ENCODE results near the gene YPEL3.
A peak's percentile ranks its signal among the peaks of the same experiment; 100 is the strongest.
"Not testable (repeated sequence)": the region's sequence is repeated elsewhere in the genome, so short reads cannot be mapped to it uniquely, and the experiment has no call there.

The YPEL3 gene

DNA sequence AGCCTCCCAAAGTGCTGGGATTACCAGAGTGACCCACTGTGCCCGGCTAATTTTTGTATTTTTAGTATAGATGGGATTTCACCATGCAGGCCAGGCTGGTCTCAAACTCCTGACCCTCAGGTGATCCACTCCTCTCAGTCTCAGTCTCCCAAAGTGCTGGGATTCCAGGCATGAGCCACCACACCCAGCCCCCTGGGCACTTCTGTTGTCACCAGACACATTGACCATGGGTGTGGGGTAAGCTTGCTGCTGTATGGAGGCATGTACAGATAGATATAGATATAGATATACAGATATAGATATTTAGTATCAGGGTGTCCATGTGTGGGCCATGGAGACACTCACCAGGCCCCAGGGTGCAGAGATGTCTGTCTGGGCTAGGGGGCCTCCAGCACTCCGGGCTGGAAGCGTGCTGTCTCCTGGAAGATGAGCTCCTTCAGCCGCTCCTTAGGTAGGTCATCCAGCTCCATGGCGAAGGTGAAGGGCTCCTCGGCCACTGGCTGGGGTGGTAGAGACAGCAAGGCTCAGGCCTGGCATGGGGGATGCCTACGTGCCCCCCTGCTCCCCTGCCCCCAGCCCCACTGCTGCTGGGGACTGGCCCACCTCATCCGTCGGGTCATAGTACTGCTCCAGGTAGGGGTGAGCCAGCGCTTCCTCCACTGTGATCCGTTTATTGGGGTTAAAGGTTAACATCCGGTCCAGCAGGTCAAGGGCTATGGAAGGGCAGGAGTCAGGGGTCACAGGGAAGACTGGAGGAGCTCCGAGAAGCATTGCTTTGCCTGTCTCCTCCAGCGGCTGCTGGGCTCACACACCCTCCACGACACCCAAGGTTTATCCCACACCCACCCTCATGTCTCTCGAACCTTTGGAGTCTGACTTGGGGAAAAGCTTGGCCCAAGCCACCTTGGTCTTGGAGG, 20.5 kb upstream of the YPEL3 start:
- DNase-seq = no peak

DNA sequence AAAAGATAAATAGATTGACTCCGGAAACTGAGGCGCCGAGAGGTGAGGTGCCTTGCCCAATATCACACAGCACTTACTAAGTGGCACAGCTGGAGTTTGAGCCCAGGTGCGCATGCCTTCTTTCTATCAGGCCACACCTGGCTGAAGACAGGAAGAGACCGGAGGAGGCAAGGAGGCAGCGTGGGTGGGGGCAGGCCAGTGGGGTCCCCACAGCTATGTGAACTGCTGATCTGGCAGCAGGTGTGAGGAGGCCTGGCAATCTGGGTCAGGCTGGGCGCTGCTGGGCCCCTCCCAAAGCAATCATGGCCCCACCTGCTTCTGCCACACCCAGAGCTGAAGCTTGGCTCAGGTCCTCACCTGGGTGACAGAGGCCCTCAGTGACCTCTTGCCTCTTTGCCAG, 19.2 kb upstream of the YPEL3 start:
- no peak for DNase-seq

DNA sequence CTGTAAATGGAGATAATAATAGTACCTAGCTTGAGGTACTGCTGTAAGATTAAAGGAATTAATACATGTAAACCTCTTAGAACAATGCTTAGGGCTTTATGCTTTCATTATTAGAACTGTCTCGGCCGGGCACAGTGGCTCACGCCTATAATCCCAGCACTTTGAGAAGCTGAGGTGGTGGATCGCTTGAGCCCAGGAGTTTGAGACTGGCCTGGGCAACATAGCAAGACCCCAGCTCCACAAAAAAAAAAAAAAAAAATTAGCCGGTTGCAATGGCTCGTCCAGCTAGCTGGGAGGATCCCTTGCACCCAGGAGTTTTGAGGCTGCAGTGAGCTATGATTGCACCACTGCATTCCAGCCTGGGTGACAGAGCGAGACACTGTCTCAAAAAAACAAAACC, 18.8 kb upstream of the YPEL3 start:
- not testable (repeated sequence) for DNase-seq

DNA sequence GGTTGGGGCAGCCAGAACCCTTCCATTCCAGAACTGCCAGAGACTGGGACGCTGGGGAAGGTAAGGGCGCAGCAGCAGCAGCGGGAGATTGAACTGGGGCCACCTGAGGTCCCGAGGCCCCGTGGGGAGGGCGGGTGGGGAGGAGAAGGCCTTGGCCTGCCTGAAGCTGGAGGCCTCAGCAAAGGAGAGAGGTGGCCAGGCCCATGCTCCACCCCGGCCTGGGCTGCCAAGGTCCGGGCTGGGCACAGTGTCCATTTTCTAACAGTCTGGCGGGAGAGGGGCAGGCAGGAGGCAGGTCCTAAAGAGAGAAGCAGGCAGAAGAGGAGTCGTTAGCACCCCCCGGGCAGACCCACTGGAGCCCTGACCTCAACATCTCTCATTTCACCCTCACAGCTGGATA, 18.4 kb upstream of the YPEL3 start:
- no peak for DNase-seq

DNA sequence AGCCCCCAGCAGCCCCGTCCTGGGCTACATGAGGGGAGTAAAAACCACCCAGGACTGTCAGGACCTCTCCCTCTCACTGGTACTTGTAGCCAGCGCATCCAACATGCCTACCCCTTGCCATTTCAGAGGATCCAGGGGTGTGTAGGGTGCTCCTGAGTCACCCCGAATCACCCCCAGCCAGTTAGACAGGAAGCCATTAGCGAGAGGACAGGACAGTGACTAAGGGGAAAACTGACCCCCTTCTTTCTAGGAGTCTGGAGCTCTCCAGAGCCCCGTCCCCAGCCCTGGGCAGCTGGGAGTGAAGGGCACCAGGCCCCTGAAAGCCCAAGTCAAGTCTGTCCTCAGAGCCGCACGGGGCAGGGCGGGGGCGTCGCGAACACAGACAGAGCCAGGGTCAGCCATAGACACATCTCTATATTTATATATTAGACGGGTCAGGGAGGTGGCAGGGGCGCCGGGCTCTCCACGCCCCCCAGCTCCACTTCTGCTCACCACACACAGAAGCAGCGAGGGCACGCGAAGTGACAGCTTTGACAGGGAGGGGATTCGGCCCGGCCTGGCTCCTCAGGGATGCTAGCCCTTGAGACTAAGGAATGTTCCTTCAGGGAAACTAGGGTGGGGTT, 17.8 kb upstream of the YPEL3 start:
- no peak for DNase-seq

DNA sequence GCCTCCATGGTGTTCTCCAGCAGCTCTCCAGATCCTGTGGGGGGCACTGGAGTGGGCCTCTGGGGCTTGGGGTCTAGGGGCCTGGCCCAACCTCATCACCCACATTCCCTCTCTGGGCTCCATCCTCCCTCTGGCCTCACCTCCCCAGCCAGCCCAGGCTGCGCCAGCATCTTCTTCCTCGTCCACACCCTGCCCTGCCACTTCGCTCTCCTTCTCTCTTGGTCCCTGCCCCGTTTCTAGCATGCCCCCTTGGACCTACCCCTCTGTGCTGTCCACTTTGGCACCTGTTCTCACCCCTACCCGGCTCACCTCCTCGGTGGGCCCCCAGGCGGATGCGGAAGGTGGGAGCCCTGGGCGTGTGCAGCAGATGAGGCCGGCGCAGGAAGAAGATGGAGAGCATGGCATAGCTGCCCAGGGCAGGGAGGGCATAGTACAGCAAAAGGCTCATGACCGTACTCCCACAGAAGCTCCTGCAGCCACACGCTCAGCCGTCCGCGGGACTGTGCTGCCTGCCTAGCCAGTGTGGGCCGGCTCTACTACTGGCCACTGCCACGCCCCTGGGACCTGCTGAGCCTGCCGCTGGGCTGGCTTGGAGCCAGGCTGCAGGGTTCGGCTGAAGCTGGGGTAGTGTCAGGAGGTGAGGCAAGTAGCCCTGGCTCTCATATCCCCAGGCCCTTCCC, 17.2 kb upstream of the YPEL3 start, which contains the start of gene GDPD3:
Gene GDPD3 (minus strand): TSS at position 507 of the 680 bp plus-strand sequence. CDS start 59 bp downstream, at position 448.
- DNase-seq = no peak

DNA sequence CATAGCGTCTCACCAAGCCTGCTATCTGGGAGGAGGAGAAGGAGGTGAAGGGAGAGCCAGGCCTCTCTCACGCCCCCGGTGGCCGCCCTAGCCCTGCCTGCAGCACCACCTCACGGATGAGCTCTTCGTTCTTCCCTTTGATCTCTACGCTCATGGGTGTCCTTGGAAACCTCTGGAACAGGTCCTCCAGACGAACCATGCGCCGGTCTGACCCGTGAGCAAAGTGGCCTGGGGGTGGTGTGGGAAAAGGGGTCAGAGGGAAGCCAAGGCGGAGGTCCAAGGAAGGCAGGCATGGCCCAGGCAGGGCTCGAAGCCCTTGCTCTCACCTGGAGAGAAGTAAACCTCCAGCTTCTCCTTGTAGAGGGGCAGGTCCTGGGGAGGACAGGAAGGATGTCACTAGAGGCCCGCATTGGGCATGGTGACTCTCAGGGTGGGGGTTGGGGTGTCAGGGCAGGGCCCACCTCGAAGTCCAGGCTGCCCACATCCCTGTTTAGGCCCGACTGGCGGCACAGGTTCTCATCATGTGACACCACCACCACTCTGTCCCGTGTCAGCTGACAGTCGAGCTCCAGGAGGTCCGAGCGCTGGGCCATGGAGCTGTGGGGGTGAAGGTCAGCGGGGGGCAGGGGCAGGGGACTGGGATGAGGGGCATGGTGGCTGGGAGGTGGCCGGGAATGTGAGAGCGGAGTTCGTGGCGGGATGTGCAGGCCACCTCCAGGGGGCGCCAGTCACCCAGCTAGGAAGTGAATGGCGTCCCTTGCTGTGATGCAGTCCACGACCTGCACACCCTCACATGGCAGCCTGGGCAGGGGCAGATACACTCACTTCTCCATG, 16.4 kb upstream of the YPEL3 start:
- no peak for DNase-seq

DNA sequence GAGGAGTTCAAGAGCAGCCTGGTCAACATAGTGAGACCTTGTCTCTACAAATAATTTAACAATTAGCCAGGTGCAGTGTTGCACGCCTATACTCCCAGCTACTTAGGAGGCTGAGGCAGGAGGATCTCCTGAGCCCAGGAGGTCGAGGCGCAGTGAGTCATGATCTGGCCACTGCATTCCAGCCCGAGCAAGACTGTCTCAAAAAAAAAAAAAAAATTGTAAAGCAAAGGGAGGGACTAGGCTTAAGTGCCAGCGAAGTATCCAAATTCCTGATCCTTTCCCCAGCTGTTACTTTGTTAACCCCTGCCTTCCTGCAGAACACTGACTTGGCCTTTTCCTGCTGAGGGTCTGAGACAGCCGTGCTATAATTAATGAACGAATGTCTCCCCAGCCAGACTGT, 14.6 kb upstream of the YPEL3 start:
- no peak for DNase-seq

DNA sequence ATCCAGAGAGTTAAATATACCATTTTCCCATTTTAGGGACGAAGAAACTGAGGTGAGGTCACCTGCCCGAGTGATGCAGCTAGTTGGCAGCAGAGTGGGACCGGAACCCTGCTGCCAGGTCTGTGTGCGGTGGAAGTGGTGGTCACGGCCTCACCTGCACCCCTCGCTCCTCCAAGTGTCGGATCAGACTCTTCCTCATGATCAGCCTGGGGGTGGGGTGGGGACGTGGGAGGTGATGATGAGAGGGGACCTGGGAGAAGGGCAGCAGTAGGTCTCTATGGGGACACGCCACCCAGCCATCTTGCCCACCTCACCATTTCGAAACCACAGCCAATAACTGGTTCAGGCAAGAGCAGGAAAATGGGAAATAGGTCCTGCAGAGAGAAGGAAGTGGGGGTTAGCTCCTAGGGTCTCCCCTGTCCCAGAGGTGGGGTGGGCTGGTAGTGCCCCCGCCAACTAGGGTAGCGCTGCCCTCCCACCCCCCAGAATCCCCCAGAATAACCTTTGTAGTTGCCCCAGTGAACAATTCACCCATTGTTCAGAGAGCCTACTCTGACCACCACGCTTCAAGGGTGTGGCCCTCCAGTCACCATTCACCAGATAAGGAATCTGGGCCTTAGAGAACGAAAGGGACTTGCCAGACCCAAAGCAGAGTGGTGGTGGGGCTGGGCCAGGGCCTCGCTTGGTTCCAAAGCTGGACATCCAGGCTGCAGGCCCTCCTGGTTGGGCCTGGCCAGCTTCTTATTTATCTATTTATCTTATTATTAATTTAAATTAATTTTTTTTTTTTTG, 12.2 kb upstream of the YPEL3 start:
- DNase-seq = no peak

DNA sequence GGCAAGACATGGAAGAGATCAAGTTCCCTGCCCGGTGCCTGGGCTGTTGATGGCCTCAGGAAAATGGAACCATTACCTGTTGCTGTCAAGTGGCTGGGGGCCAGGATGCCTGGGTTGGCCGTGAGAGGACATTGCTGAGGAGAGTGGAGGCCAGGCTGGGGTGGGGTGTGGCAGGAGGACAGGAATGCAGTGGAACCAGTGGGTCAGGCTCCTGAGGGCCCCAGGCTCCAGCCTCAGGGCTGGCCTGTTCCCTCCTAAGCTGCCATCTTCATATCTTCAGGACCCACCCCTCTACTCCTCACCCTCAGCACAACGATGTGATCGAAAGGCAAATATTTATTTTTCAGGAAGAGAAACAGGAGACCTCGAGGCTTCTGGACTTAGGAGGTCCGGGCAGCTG, 8.5 kb upstream of the YPEL3 start:
- DNase-seq = no peak

DNA sequence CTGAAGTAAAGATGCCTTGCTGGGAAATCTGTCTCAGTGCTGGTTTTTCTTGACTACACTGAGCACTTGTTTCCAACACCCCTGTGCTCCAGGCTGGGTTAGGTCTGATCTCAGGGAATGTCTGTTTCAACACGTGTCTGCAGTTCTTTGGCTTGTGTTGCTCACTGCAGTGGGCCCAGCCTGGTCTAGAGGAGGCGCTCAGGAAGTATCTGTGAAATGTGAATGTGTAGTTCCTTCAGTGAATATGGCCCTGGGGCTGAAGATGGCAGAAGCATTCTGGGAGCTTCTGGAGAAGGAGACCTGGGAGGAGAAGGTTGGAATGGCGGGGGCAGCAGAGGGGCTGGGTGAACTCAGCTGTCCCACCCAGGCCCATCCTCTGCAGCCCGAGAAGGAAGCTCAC, 8.1 kb upstream of the YPEL3 start:
- no peak for DNase-seq

DNA sequence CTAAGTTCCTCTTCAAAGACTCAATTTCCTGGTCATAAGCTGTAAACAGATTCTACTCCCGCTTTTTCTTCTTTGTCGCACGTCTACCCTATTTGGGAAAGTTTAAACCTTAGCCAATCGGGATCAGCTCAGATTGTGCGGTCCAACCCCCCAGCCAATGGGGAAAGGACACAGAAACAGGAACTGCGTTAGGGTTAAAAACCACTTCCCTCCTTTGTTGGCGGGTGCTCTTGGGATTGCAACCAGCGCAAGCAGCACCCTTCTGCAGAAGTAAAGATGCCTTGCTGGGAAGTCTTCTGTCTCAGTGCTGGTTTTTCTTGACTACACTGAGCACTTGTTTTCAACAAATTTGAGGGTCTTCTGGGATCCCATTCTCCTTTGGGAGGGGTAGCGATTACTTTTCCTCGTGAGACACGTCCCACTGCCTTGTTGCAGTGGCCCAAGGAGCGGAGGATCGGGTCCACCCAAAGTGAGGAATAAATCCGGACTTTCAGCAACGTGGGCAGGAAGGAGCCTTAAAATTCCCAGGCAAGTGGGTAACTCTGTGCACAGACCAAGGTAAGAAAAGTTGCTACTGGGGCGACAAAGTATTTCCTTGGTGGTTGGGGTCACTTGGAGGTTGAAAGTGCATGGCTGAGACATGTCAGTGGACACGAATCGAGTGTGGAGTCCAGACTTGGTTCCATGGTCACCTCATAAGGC, 1.0 kb upstream of the YPEL3 start:
- DNase-seq = no peak

DNA sequence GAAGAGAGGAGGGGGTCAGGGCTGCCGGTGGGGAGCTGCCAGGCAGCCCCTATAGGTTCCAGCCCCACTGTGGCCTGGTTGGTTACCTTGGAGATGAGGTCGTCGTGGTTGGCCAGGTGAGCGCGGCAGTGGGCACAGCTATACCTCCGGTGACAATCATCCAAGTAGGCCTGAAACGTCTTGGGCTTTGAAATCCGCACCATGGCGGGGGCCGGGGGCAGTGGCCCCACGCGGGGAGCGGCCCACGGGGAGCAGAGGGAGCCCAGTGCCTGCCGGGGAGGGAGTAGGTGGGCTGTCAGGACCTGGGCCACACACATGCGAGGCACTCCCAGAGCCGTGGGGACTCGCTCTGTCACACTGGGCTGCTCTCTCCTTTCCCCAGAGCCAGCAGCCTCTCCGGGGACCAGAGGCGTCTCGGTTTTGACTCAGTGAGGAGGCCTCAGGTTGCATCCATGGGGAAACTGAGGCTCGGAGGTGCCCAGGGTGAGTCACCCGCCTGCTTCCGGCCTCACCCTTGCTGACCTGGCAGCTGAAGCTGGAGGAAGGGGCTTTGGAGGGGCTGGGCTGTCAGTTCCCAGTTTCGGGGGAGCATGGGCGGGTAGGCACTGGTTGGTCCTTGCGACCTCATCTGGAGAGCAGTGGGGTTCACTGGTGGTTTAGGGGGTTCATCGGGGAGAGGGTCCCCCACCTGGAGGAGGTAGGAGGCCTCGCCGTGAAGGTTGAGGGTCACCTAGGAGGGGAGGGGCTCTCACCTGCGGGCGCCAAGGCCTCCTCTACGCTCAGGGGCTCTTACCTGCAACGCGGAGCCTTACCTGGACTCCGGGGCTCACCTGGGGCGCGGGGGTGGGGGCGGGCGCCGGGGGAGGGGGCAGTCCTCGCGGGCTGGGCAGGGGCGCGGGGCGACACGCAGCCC, 591 bp downstream of the YPEL3 start:
- DNase-seq = no peak

DNA sequence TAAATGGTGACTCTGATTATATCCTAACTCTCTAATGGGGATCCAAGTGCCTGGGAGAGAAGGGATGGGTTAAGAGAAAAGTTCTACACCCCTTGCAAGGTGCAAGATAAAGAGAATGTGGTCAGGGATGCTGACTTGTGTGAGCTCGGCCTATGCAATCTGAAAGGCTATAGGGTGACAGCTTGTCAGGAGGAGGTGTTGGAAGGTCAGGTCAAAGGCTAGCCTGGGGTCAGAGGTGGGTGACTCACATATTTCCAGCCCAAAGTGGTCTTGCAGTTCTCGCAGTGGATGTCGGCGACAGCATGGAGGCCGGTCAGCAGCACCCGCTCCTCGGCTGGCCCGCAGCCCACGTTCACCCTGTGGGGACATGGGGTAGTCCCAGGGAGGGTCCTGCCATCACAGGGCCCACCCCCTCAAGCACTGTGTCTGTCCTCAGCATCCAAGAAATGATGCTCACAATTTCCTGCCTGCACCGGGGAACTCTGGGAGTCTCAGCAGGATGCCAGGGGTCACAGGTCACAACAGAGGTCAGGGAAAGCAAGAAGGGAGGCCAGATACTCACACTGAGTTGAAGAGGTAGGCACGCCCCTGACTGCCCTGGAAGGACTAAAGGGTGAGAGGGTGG, 1.4 kb downstream of the YPEL3 start:
- DNase-seq = no peak

DNA sequence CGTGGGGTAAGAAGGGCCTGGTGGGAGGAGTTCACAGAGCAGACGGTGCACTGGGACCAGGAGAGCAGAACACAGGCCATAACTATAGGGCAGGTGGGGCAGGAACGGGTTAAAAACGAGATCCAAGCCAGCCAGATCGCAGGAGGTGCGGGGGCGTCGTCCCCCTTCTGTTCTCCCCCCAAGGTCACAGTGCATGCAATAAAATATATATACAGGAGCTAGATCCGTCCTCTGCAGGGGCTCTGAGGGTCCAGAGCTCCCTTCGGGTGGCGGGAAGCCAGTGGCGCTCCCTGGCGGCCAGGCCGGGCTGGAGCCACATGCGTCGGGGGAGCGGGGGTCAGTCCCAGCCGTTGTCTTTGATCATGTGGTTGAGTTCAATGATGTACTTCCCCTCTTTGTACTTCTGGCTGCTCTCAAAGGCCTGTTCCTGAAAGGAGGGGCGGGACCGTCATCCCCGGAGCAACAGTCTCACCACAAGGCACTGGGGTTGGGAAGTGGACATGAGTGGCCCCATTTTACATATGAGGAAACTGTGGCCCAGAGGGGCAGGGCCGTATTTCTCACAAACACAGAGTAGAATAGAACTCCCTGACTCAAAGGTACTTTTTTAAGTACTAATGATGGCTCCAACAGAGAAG, 3.5 kb downstream of the YPEL3 start:
- DNase-seq = no peak

DNA sequence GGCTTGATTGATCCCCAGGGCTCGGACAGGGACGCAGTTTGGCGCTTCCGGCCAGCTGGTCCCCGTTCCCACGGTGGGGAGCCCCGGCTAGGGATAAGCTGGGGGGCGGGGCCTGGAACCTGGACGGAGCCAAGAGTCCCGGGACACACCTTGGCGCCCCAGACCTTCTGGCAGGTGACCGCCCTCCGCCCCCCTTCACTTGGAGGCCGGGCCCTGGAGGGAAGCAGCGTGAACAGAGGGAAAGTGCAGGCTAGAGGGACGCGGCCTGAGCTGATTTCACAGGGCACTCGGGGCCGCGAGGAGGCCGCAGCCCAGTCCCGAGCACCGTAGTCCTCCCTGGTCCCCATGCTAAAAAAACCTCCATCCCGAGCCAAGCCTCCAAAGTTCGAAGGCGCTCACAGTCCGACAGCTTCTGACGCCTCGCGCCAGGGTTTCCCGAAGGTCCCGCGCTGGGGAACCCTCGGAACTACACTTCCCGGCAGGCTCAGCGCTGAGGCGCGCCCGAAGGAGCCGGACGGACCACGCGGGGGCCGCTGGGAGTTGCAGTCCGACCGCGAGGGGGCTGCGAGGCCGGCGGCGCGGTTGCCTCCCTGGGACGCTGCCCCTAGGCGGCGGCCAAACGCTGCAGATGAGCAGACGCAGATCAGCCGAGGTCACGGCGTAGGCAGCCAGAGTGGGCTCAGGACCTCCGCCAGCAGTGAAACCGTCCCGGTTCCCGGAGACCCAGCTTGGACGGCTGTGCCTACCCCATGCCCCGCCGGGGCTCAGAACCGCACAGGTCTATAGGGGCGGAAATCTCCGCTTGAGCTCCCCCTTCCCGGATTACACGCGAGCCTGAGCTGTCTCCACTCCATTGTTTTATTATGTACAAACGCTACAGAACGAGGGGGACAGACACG, 4.3 kb downstream of the YPEL3 start, which contains the start of gene TBX6:
Gene TBX6 (minus strand): TSS at position 451 of the 899 bp plus-strand sequence. CDS start 731 bp downstream, outside the sequence.
- DNase-seq = peak; percentile 62

DNA sequence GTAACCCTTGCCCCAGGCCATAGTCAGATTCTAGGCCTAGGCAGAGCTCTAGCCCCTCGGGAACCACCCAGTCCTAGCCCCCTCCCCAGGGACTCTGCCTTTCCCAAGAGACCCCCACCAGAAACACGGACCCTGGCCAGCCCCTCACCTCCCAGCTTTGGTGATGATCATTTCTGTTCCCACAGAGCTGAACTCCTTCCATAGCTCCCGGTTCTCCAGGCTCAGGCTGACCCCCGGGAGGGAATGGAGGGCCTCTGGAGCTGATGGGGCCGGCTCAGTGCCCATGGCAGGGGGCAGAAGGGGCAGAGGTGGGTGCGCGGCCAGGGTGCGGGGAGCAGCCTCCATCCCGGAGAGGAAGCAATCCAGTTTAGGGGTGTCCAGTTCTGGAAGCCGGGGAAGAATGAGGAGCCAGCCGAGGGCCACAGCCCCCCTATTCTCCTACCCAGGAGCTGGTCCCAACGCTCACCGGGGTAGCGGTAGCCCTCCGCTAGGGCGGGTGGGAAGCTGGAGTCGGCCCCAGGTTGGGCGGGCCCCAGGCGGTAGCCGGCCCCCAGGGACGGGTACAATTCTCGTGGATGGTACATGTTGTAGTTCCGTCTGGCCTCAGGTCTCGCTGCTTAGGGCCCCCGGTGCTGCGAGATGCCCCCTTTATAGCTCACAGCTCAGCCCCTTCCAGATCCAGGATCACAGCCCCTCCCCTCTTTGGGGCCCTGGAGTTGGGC, 5.2 kb downstream of the YPEL3 start:
- no peak for DNase-seq

Measured in NCI-H1048 (cell line).